Trophoblast cell (in vitro differentiated cells and primary cell): ENCODE data around the gene TRIM41.
A peak's percentile ranks its signal among the peaks of the same experiment; 100 is the strongest.

Experiments
- DNase-seq, 2 donors: peaks; one replicate each; pipeline ENCODE4 v3.0.0-alpha.2; 2016
- H2AFZ ChIP-seq: 2 replicates; pipeline ENCODE4 v1.6.1; 2013; ENCODE audit warnings: low read length, moderate library complexity, mild to moderate bottlenecking; ENCODE audit not compliant: insufficient read depth, poor library complexity
- H2AK5ac ChIP-seq: 2 replicates; pipeline ENCODE4 v1.6.1; 2013; ENCODE audit warnings: mild to moderate bottlenecking, low read length
- H2BK120ac ChIP-seq: 2 replicates; pipeline ENCODE4 v1.6.1; 2013; ENCODE audit warnings: low read length, mild to moderate bottlenecking, moderate library complexity; ENCODE audit not compliant: insufficient read depth, poor library complexity
- H2BK12ac ChIP-seq: 2 replicates; pipeline ENCODE4 v1.6.1; 2013; ENCODE audit warnings: mild to moderate bottlenecking, low read length, moderate library complexity
- H2BK5ac ChIP-seq: 2 replicates; pipeline ENCODE4 v1.6.1; 2013; ENCODE audit warnings: low read length, low read depth, moderate library complexity, mild to moderate bottlenecking; ENCODE audit not compliant: poor library complexity
- H3K14ac ChIP-seq: 2 replicates; pipeline ENCODE4 v1.6.1; 2013; ENCODE audit warnings: mild to moderate bottlenecking, low read length
- H3K18ac ChIP-seq: 2 replicates; pipeline ENCODE4 v1.6.1; 2013; ENCODE audit warnings: mild to moderate bottlenecking, low read length
- H3K23ac ChIP-seq: 2 replicates; pipeline ENCODE4 v1.6.1; 2013; ENCODE audit warnings: low read length
- H3K27ac ChIP-seq: 2 replicates; pipeline ENCODE4 v1.5.1; 2013; ENCODE audit warnings: low read depth, mild to moderate bottlenecking, inconsistent platforms, low read length, moderate library complexity
- H3K27me3 ChIP-seq: 2 replicates; pipeline ENCODE4 v1.6.1; 2013; ENCODE audit warnings: inconsistent platforms, mild to moderate bottlenecking, low read length, moderate library complexity; ENCODE audit not compliant: insufficient read depth
- H3K36me3 ChIP-seq, 2 experiments: 1 replicate in 1 of 2; 2 replicates in 1 of 2; pipeline ENCODE4 v1.6.1; 2013; ENCODE audit warnings: low read length in 2 of 2, mild to moderate bottlenecking in 2 of 2, moderate library complexity in 1 of 2; ENCODE audit not compliant: insufficient read depth in 2 of 2, control insufficient read depth in 1 of 2
- H3K4ac ChIP-seq: 2 replicates; pipeline ENCODE4 v1.6.1; 2013; ENCODE audit warnings: low read depth, mild to moderate bottlenecking, low read length, moderate library complexity
- H3K4me1 ChIP-seq, 2 experiments: 1 replicate in 1 of 2; 2 replicates in 1 of 2; pipeline ENCODE4 v1.6.1; 2013; ENCODE audit warnings: low read length in 2 of 2, mild to moderate bottlenecking in 2 of 2, moderate library complexity in 1 of 2; ENCODE audit not compliant: insufficient read depth in 2 of 2, control insufficient read depth in 1 of 2
- H3K4me2 ChIP-seq: 2 replicates; pipeline ENCODE4 v1.6.1; 2013; ENCODE audit warnings: inconsistent platforms, mild to moderate bottlenecking, low read length, moderate library complexity
- H3K4me3 ChIP-seq: 2 replicates; pipeline ENCODE4 v1.5.1; 2013; ENCODE audit warnings: mild to moderate bottlenecking, low read depth, low read length, inconsistent platforms
- H3K79me1 ChIP-seq: one replicate; pipeline ENCODE4 v1.6.1; 2013; ENCODE audit warnings: low read length
- H3K79me2 ChIP-seq: 2 replicates; pipeline ENCODE4 v1.6.1; 2013; ENCODE audit warnings: low read length, mild to moderate bottlenecking; ENCODE audit not compliant: control insufficient read depth, insufficient read depth, poor library complexity
- H3K9ac ChIP-seq: 2 replicates; pipeline ENCODE4 v1.6.1; 2013; ENCODE audit warnings: mild to moderate bottlenecking, low read length
- H3K9me3 ChIP-seq: 2 replicates; pipeline ENCODE4 v1.6.1; 2013; ENCODE audit warnings: low read depth, mild to moderate bottlenecking, control low read depth, inconsistent platforms, low read length; ENCODE audit not compliant: insufficient read depth
- H4K12ac ChIP-seq: 2 replicates; pipeline ENCODE4 v1.6.1; 2013; ENCODE audit warnings: low read depth, mild to moderate bottlenecking, low read length, moderate library complexity
- H4K8ac ChIP-seq: 2 replicates; pipeline ENCODE4 v1.6.1; 2013; ENCODE audit warnings: low read depth, mild to moderate bottlenecking, low read length, moderate library complexity
- H4K91ac ChIP-seq: one replicate; pipeline ENCODE4 v1.6.1; 2013; ENCODE audit warnings: low read depth, mild to moderate bottlenecking, low read length, moderate library complexity
- WGBS: extraction: QIAGEN DNeasy Blood & Tissue Kit; methylation state at CpG from one replicate; pipeline ENCODE4 v1.1.7; 2013; ENCODE audit warnings: missing lambda C conversion rate; ENCODE audit not compliant: insufficient read length, insufficient coverage; ENCODE audit errors: extremely low coverage; 5-methylcytosine and 5-hydroxymethylcytosine counted together

The TRIM41 gene

DNA sequence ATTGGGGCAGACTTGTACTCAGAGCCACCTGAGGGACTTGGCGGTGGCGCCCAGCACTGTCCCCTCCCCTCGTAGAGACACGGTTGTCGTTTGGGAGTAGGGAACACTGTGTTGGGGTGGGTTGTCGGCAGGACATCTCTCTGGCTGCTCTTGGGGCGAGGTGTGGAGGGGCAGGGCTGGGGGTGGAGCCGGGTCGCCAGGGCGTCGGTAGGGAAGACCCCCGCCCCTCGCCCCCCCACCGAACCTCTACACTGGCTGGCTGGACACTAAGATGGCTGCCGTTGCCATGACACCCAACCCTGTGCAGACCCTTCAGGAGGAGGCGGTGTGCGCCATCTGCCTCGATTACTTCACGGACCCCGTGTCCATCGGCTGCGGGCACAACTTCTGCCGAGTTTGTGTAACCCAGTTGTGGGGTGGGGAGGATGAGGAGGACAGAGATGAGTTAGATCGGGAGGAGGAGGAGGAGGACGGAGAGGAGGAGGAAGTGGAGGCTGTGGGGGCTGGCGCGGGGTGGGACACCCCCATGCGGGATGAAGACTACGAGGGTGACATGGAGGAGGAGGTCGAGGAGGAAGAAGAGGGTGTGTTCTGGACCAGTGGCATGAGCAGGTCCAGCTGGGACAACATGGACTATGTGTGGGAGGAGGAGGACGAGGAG is 778 bp downstream of the TRIM41 start:
- Histone ChIP-seq H3K4me2 (peak overlapping the region; percentile 82), H2BK120ac (peak overlapping the region; percentile 44), H3K14ac (peak overlapping the region; percentile 32), H3K23ac (no peak overlapping the region), H2AK5ac (peak overlapping the region; percentile 0), H3K27ac (peak overlapping the region; percentile 63), H3K18ac (peak overlapping the region; percentile 5), H4K8ac (peak overlapping the region; percentile 84), H2BK5ac (peak overlapping the region; percentile 50), H2BK12ac (no peak overlapping the region), H3K79me2 (peaks cover 4% of the 10 kb centered on the region), H3K9me3 (peaks cover 2% of the 10 kb centered on the region), H3K27me3 (no peaks in the 10 kb centered on the region), H3K79me1 (peaks cover 8% of the 10 kb centered on the region), H3K4me3 (peak overlapping the region; percentile 85), H3K9ac (peak overlapping the region; percentile 84), H2AFZ (peak overlapping the region; percentile 1), H4K91ac (peak overlapping the region; percentile 77), H3K4me1 (peaks cover 10 to 12% of the 10 kb centered on the region in 2 experiments), H4K12ac (peak overlapping the region; percentile 68), H3K4ac (peak overlapping the region; percentile 0), H3K36me3 (peaks cover 1 to 10% of the 10 kb centered on the region in 2 experiments)
- no CpG with 5 or more reads among the region's 31 CpGs for WGBS
- DNase-seq = peak in 1 of 2 donors; percentile 14

DNA sequence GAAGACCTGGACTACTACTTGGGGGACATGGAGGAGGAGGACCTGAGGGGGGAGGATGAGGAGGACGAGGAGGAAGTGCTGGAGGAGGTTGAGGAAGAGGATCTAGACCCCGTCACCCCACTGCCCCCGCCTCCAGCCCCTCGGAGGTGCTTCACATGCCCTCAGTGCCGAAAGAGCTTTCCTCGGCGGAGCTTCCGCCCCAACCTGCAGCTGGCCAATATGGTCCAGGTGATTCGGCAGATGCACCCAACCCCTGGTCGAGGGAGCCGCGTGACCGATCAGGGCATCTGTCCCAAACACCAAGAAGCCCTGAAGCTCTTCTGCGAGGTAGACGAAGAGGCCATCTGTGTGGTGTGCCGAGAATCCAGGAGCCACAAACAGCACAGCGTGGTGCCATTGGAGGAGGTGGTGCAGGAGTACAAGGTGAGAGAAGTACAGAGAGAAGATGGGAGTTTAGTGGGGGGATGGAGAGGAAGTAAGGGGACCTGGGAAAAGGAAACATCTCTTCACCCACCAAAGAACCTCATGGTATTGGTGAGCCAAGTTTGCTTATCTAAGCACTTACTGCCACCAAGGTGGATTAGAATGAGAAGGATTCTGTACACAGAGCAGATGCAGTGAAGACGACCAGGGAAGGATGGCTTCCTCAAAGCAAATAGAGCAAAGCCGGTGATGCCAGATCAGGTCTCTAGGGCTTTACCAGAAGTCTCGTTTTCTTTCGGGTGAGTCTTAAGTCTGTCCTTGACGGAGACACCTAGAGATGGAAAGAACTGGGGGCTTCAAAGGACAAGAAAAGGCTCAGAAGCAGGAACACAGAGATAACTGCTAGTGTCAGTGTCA is 1.5 kb downstream of the TRIM41 start:
- DNase-seq = no peak
- Histone ChIP-seq H2BK120ac (peak overlapping the region; percentile 0), H3K23ac (no peak overlapping the region), H2AFZ (peak overlapping the region; percentile 1), H3K14ac (peak overlapping the region; percentile 32), H3K27ac (no peak overlapping the region), H2BK5ac (no peak overlapping the region), H2BK12ac (no peak overlapping the region), H3K79me1 (peaks cover 8% of the 10 kb centered on the region), H4K12ac (peak overlapping the region; percentile 9), H2AK5ac (peak overlapping the region; percentile 0), H4K8ac (peak overlapping the region; percentile 84), H3K9me3 (peaks cover under 1% of the 10 kb centered on the region), H3K4me3 (peak overlapping the region; percentile 85), H3K4me1 (peaks cover 10 to 12% of the 10 kb centered on the region in 2 experiments), H3K4ac (peak overlapping the region; percentile 0), H3K27me3 (no peaks in the 10 kb centered on the region), H3K9ac (peak overlapping the region; percentile 23), H3K4me2 (peak overlapping the region; percentile 82), H4K91ac (peak overlapping the region; percentile 77), H3K79me2 (peaks cover 4% of the 10 kb centered on the region), H3K18ac (peak overlapping the region; percentile 5), H3K36me3 (peaks cover 1 to 13% of the 10 kb centered on the region in 2 experiments)
- no CpG with 5 or more reads among the region's 22 CpGs for WGBS

DNA sequence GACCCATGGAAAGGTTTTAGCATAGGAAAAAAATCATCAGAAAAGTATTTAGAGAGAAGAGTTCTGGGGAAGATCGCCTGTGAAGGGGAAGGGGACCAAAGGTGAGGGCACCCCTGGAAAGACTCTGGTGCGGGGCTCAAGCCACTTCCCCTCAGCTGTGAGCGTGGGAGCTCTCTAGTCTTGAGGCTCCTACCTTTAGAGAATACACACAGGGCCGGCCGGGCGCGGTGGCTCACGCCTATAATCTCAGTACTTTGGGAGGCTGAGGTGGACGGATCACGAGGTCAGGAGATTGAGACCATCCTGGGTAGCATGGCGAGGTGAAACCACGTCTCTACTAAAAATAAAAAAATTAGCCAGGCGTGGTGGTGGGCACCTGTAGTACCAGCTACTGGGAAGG is 6.9 kb downstream of the TRIM41 start:
- WGBS = no CpG with 5 or more reads among the region's 13 CpGs
- H4K91ac ChIP-seq = no peak overlapping the region
- peaks cover 33 to 55% of the 10 kb centered on the region in 2 experiments for H3K36me3 ChIP-seq
- H3K27ac ChIP-seq = no peak overlapping the region
- H3K9me3 ChIP-seq = no peaks in the 10 kb centered on the region
- H2BK12ac ChIP-seq = no peak overlapping the region
- H2AFZ ChIP-seq = no peak overlapping the region
- no peak overlapping the region for H3K14ac ChIP-seq
- no peak overlapping the region for H2BK5ac ChIP-seq
- no peak overlapping the region for H3K4me3 ChIP-seq
- H3K4me2 ChIP-seq = no peak overlapping the region
- no peak overlapping the region for H2AK5ac ChIP-seq
- no peak overlapping the region for H4K8ac ChIP-seq
- no peak overlapping the region for H3K23ac ChIP-seq
- no peak overlapping the region for H4K12ac ChIP-seq
- no peak overlapping the region for H2BK120ac ChIP-seq
- H3K18ac ChIP-seq = no peak overlapping the region
- no peak overlapping the region for H3K9ac ChIP-seq
- H3K4me1 ChIP-seq = no peaks in the 10 kb centered on the region
- no peaks in the 10 kb centered on the region for H3K79me1 ChIP-seq
- no peak for DNase-seq
- H3K27me3 ChIP-seq = no peaks in the 10 kb centered on the region
- H3K79me2 ChIP-seq = no peaks in the 10 kb centered on the region
- H3K4ac ChIP-seq = no peak overlapping the region

DNA sequence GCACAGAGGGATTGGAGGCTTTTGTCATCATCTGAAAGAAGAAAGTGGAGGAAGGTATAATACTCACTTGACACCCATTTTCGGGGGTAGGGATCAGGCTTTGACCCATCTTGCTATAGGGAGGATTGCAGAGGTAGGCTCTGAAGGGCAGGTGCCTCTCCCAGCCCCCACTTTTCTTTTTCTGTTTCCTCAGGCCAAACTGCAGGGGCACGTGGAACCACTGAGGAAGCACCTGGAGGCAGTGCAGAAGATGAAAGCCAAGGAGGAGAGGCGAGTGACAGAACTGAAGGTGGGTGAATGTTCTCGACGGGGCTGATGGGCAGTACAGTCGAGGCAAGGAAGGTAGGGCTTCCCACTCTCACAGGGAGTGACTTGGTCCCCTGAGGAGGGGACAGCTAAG is 7.5 kb downstream of the TRIM41 start:
- no peak overlapping the region for H3K9ac ChIP-seq
- DNase-seq = no peak
- H4K12ac ChIP-seq = no peak overlapping the region
- H2BK5ac ChIP-seq = no peak overlapping the region
- no peaks in the 10 kb centered on the region for H3K27me3 ChIP-seq
- H3K79me2 ChIP-seq = no peaks in the 10 kb centered on the region
- H3K79me1 ChIP-seq = no peaks in the 10 kb centered on the region
- no peak overlapping the region for H2BK120ac ChIP-seq
- WGBS = no CpG with 5 or more reads among the region's 6 CpGs
- H4K91ac ChIP-seq = no peak overlapping the region
- H3K27ac ChIP-seq = no peak overlapping the region
- no peak overlapping the region for H3K4me2 ChIP-seq
- H3K9me3 ChIP-seq = no peaks in the 10 kb centered on the region
- no peak overlapping the region for H3K23ac ChIP-seq
- H2AFZ ChIP-seq = no peak overlapping the region
- no peak overlapping the region for H3K4me3 ChIP-seq
- no peak overlapping the region for H4K8ac ChIP-seq
- H2BK12ac ChIP-seq = no peak overlapping the region
- no peak overlapping the region for H3K14ac ChIP-seq
- H3K18ac ChIP-seq = no peak overlapping the region
- H3K4ac ChIP-seq = no peak overlapping the region
- H2AK5ac ChIP-seq = no peak overlapping the region
- H3K4me1 ChIP-seq = no peaks in the 10 kb centered on the region
- H3K36me3 ChIP-seq = peaks cover 36 to 57% of the 10 kb centered on the region in 2 experiments
